Left ventricle myocardium inferior (tissue), 1 donor: ENCODE data around the gene EFNB3. TPM values are rescaled to one million over a fixed set of nuclear protein-coding genes. Genes with fewer than 3 reads are reported as not detected.

Experiments used
- DNase-seq: peaks from one replicate; pipeline ENCODE4 v3.0.0-alpha.2; 2020
- H3K27ac ChIP-seq: fragments of 200-600 bp; replicated peaks from 2 replicates; pipeline ENCODE4 v1.8.0; 2021
- H3K27me3 ChIP-seq: fragments of 200-600 bp; 2 replicates; pipeline ENCODE4 v1.8.0; 2021; ENCODE audit warnings: low read depth
- H3K36me3 ChIP-seq: fragments of 200-600 bp; 2 replicates; pipeline ENCODE4 v1.8.0; 2021
- H3K4me1 ChIP-seq: fragments of 200-600 bp; 2 replicates; pipeline ENCODE4 v1.8.0; 2021
- H3K4me3 ChIP-seq: fragments of 200-600 bp; 2 replicates; pipeline ENCODE4 v1.8.0; 2021; ENCODE audit warnings: mild to moderate bottlenecking, moderate library complexity
- H3K9me3 ChIP-seq: fragments of 200-600 bp; replicated peaks from 2 replicates; pipeline ENCODE4 v1.8.0; 2021
- CTCF ChIP-seq: fragments of 200-600 bp; IDR thresholded peaks from 2 replicates; pipeline ENCODE4 v1.8.0; 2021; ENCODE audit warnings: antibody characterized with exemption, mild to moderate bottlenecking, borderline replicate concordance
- intact Hi-C: fragments of 100-400 bp; cut with micrococcal nuclease; formaldehyde crosslinking; loops from one replicate; pipeline ENCODE4 v1.11.0; 2022
- total RNA-seq: library from RNA; stranded (reverse); fragmentation: NEBNext Ultra II Directional; extraction: Animal tissue kit (Norgen Biotek cat#: 25700); gene quantifications from one replicate; pipeline ENCODE4 v1.2.1, GENCODE V29; 2021
- donor health status: DM: no; HTN: yes; CAD: no; lungs with severe emphysema.

The EFNB3 gene
- total RNA-seq, 1 donor from 2014 or later: not detected

- Histone ChIP-seq H3K4me3 (no peak overlapping the region), H3K9me3 (peaks cover 4% of the 10 kb centered on the region), H3K4me1 (peaks cover 7% of the 10 kb centered on the region), H3K27ac (no peak overlapping the region), H3K27me3 (no peaks in the 10 kb centered on the region), H3K36me3 (no peaks in the 10 kb centered on the region)
- no peak for TF ChIP-seq CTCF
- DNase-seq: no peak
- intact Hi-C loops: no loop called here
These were observed 49.7 kb downstream of the EFNB3 start for GRCh38 chr17:7754656-7755055.

- DNase-seq: no peak
- intact Hi-C loops: no loop called here
- TF ChIP-seq CTCF: no peak
- Histone ChIP-seq H3K27me3 (no peaks in the 10 kb centered on the region), H3K9me3 (no peaks in the 10 kb centered on the region), H3K4me1 (peaks cover 7% of the 10 kb centered on the region), H3K27ac (no peak overlapping the region), H3K36me3 (no peaks in the 10 kb centered on the region), H3K4me3 (no peak overlapping the region)
These were observed 50.3 kb downstream of the EFNB3 start for GRCh38 chr17:7755095-7755890.

GRCh38 chr17:7756968-7757367 is 52.0 kb downstream of the EFNB3 start:
- Histone ChIP-seq H3K4me1 (no peaks in the 10 kb centered on the region), H3K27me3 (no peaks in the 10 kb centered on the region), H3K27ac (no peak overlapping the region), H3K4me3 (no peak overlapping the region), H3K9me3 (no peaks in the 10 kb centered on the region), H3K36me3 (no peaks in the 10 kb centered on the region)
- DNase-seq: no peak
- no peak for TF ChIP-seq CTCF
- intact Hi-C loops: no loop called here

Other genes starting within 250 kb of the EFNB3 start
- gene ZBTB4, start 225.6 kb upstream of the EFNB3 start, total RNA-seq: 63.4 TPM
- gene SLC35G6, start 223.8 kb upstream of the EFNB3 start, total RNA-seq: not detected
- gene POLR2A, start 220.8 kb upstream of the EFNB3 start, total RNA-seq: 38.7 TPM
- gene TNFSF12, start 156.1 kb upstream of the EFNB3 start, total RNA-seq: 29.9 TPM
- gene TNFSF13, start 146.5 kb upstream of the EFNB3 start, total RNA-seq: 6.3 TPM
- gene SENP3, start 143.3 kb upstream of the EFNB3 start, total RNA-seq: 29.5 TPM
- gene CD68, start 125.6 kb upstream of the EFNB3 start, total RNA-seq: 25.5 TPM
- gene MPDU1, start 121.3 kb upstream of the EFNB3 start, total RNA-seq: 24.9 TPM
- gene SOX15, start 115.1 kb upstream of the EFNB3 start, total RNA-seq: 1.9 TPM
- gene FXR2, start 90.3 kb upstream of the EFNB3 start, total RNA-seq: 111 TPM
- gene SAT2, start 77.4 kb upstream of the EFNB3 start, total RNA-seq: 73.5 TPM
- gene SHBG, start 75.1 kb upstream of the EFNB3 start, total RNA-seq: 0.74 TPM
- 2.8 TPM for gene ATP1B2, start 54.3 kb upstream of the EFNB3 start, total RNA-seq
- 11.7 TPM for gene TP53, start 17.7 kb upstream of the EFNB3 start, total RNA-seq
- 4.7 TPM for gene WRAP53, start 16.7 kb upstream of the EFNB3 start, total RNA-seq
- gene DNAH2, start 12.5 kb downstream of the EFNB3 start, total RNA-seq: 0.33 TPM
- gene KDM6B, start 129.0 kb downstream of the EFNB3 start, total RNA-seq: 23.3 TPM
- gene TMEM88, start 149.9 kb downstream of the EFNB3 start, total RNA-seq: 26.4 TPM
- 89.8 TPM for gene NAA38, start 152.4 kb downstream of the EFNB3 start, total RNA-seq
- 17.8 TPM for gene CYB5D1, start 152.8 kb downstream of the EFNB3 start, total RNA-seq
- 15.6 TPM for gene CHD3, start 183.6 kb downstream of the EFNB3 start, total RNA-seq
- gene RNF227, start 211.1 kb downstream of the EFNB3 start, total RNA-seq: 1.0 TPM
- 0.30 TPM for gene KCNAB3, start 224.7 kb downstream of the EFNB3 start, total RNA-seq
- gene TRAPPC1, start 226.7 kb downstream of the EFNB3 start, total RNA-seq: 111 TPM
- gene CNTROB, start 227.0 kb downstream of the EFNB3 start, total RNA-seq: 8.7 TPM